GM12875 (cell line): ENCODE data around the gene TNIK.

Experiments
- H3K4me3 ChIP-seq: one replicate; pipeline ENCODE4 v1.5.1; 2011; ENCODE audit warnings: low read depth, low read length, control low read depth
- TF ChIP-seq, protein P1 (sequence below): IDR thresholded peaks from 2 replicates; pipeline ENCODE4 v1.5.1; 2011; ENCODE audit warnings: low read depth, mild to moderate bottlenecking, control low read depth, inconsistent platforms, low read length, moderate library complexity, borderline replicate concordance; ENCODE audit not compliant: insufficient read depth

The TNIK gene

DNA sequence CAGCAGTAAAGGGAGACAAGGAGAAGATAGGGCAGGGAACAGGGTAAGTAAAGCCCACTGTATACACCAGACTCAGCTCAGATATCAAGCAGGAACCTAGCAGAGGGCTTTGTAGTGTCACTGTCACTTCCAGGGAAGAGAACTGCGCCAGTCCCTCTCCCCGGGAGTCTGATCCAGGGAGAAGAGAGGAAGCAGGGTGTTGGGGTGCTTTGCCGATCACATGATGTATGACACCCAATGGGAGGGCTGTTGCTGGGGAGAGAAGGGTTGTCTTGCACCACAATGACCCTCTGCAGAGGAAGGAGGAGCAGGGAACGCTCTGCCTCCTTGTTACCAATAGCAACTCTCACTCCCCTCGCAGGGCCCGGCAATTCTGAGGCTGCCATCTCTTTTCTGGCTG, 286.5 kb downstream of the TNIK start:
- TF ChIP-seq, protein P1, sequence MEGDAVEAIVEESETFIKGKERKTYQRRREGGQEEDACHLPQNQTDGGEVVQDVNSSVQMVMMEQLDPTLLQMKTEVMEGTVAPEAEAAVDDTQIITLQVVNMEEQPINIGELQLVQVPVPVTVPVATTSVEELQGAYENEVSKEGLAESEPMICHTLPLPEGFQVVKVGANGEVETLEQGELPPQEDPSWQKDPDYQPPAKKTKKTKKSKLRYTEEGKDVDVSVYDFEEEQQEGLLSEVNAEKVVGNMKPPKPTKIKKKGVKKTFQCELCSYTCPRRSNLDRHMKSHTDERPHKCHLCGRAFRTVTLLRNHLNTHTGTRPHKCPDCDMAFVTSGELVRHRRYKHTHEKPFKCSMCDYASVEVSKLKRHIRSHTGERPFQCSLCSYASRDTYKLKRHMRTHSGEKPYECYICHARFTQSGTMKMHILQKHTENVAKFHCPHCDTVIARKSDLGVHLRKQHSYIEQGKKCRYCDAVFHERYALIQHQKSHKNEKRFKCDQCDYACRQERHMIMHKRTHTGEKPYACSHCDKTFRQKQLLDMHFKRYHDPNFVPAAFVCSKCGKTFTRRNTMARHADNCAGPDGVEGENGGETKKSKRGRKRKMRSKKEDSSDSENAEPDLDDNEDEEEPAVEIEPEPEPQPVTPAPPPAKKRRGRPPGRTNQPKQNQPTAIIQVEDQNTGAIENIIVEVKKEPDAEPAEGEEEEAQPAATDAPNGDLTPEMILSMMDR = no peak
- H3K4me3 ChIP-seq = no peak overlapping the region

- TF ChIP-seq, protein P1 = peak; percentile 31; the same call in 1 of the 2 replicates
- no peak overlapping the region for H3K4me3 ChIP-seq
Measured at GRCh38 chr3:171172070-171172469, 288.1 kb downstream of the TNIK start.

DNA sequence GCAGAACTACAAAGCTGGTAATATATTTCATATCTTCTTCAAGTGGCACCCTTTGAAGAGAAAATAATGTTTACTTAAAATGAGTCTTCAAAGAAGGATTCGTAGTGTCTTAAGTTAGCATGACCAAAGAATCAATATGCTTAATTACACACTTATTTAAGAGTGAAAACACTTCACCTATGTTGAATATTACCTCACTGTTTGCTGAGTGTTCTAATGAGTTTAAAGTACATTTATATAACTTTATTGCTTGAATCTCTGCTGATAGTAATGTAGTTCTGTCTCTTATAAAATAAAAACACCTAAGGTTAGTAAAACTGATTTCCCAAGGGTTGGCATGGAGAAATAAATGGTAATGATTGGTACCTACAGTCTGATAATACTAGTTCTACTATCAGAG, 290.3 kb downstream of the TNIK start:
- TF ChIP-seq, protein P1 = no peak

GRCh38 chr3:171169443-171169842, 290.8 kb downstream of the TNIK start:
- TF ChIP-seq, protein P1 = no peak
- no peak overlapping the region for H3K4me3 ChIP-seq

More for the DNA sequence above, 290.3 kb downstream of the TNIK start:
- no peak overlapping the region for H3K4me3 ChIP-seq

DNA sequence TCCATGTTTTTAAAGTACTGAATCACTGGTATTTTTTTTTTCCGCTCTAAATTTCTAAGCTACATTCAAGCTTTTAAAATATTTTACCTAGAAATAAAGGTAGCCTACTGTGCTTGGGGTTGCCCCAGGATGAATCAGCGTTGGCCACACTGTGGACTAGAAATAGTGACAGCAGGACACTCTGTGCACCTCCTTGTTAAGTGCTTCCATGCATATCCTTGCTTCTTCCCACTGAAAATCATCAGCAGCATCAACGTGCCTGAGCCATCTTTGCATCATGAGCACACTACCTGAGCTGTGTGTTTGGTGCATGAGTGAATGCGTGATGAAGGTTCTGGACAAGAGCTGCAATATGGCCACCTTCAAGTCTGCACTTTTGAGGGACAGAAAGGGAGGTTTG, 291.7 kb downstream of the TNIK start:
- TF ChIP-seq, protein P1 = no peak
- no peak overlapping the region for H3K4me3 ChIP-seq

GRCh38 chr3:171168086-171168485, 292.1 kb downstream of the TNIK start:
- TF ChIP-seq, protein P1 = no peak

GRCh38 chr3:171165983-171166382, 294.2 kb downstream of the TNIK start:
- H3K4me3 ChIP-seq = no peak overlapping the region
- TF ChIP-seq, protein P1 = no peak

More at GRCh38 chr3:171168086-171168485, 292.1 kb downstream of the TNIK start:
- no peak overlapping the region for H3K4me3 ChIP-seq
